Psoas muscle (tissue), 8 donors: ENCODE measurements around the gene EEF1A2. TPM values are rescaled to one million over a fixed set of nuclear protein-coding genes. Genes with fewer than 3 reads are reported as not detected.

ENCODE experiments used
- ATAC-seq, 4 donors: fragments of 200-7000 bp; cut with Tn5 transposase; one replicate each; pipeline ENCODE4 v1.9.1; 2020; ENCODE audit warnings: moderate library complexity in 3 of 4, mild to moderate bottlenecking in 2 of 4
- DNase-seq, 2 donors: peaks; one replicate each; pipeline ENCODE4 v3.0.0-alpha.2; 2020
- H3K27ac ChIP-seq: fragments of 200-600 bp; one replicate; pipeline ENCODE4 v1.8.0; 2022
- H3K27me3 ChIP-seq, 3 donors: fragments of 200-600 bp in 1 of 3; one replicate each; pipeline versions ENCODE4 v1.6.1 to v1.8.0; 2013 to 2022; ENCODE audit warnings: low read length in 2 of 3, mild to moderate bottlenecking in 2 of 3, moderate library complexity in 1 of 3; ENCODE audit not compliant: insufficient read depth in 3 of 3
- H3K36me3 ChIP-seq, 2 donors: fragments of 200-600 bp in 1 of 2; one replicate each; pipeline versions ENCODE4 v1.6.1 to v1.8.0; 2013 to 2022; ENCODE audit warnings: low read depth in 1 of 2, mild to moderate bottlenecking in 1 of 2, moderate library complexity in 1 of 2; ENCODE audit not compliant: insufficient read depth in 1 of 2
- H3K4me1 ChIP-seq: fragments of 200-600 bp; one replicate; pipeline ENCODE4 v1.8.0; 2022
- H3K4me3 ChIP-seq: fragments of 200-600 bp; one replicate; pipeline ENCODE4 v1.8.0; 2022; ENCODE audit warnings: mild to moderate bottlenecking
- H3K9me3 ChIP-seq: fragments of 200-600 bp; one replicate; pipeline ENCODE4 v1.8.0; 2022
- WGBS, 3 donors: extraction: QIAGEN DNeasy Blood & Tissue Kit; methylation state at CpG; one replicate each; pipeline versions ENCODE4 v1.1.6 to v1.1.7; 2013; 5-methylcytosine and 5-hydroxymethylcytosine counted together
- intact Hi-C, 2 donors: fragments of 100-400 bp; cut with DNase I; formaldehyde crosslinking; loops; one replicate each; pipeline versions ENCODE4 v1.11.0 to v1.14.2; 2022
- polyA plus RNA-seq, 3 donors: library from polyadenylated mRNA; stranded (reverse); fragments of 200-250 nt; gene quantifications; one replicate each; pipeline ENCODE4 v1.2.3, GENCODE V29; 2013
- total RNA-seq, 4 donors: library from RNA; stranded (reverse); fragmentation: NEBNext Ultra II Directional in 2 of 4; extraction: Animal tissue kit (Norgen Biotek cat#: 25700) in 2 of 4; gene quantifications; one replicate each; pipeline versions ENCODE4 v1.2.1 to v1.2.4, GENCODE V29; 2021 to 2023
- TF ChIP-seq, protein P1 (sequence below): fragments of 200-600 bp; IDR thresholded peaks from one replicate; pipeline ENCODE4 v1.8.0; 2022; ENCODE audit warnings: antibody characterized with exemption
- donor health status: healthy with polysubstance abuse.
- donor health status: DM: no; HTN: no; CAD: no; lungs with moderate emphysema.
- donor health status: Bipolar disorder and iron deficiency.
- donor health status: healthy.
- donor health status: DM: yes; HTN: yes; CAD: no.
- donor health status: DM: no; HTN: no; CAD: no.
- donor health status: DM: no; HTN: no; CAD: no.
- donor health status: DM: yes; HTN: yes; CAD: no.

The EEF1A2 gene
- total and polyA plus RNA-seq, 7 donors, result 952 to 2,126 (median 1,898) TPM

DNA sequence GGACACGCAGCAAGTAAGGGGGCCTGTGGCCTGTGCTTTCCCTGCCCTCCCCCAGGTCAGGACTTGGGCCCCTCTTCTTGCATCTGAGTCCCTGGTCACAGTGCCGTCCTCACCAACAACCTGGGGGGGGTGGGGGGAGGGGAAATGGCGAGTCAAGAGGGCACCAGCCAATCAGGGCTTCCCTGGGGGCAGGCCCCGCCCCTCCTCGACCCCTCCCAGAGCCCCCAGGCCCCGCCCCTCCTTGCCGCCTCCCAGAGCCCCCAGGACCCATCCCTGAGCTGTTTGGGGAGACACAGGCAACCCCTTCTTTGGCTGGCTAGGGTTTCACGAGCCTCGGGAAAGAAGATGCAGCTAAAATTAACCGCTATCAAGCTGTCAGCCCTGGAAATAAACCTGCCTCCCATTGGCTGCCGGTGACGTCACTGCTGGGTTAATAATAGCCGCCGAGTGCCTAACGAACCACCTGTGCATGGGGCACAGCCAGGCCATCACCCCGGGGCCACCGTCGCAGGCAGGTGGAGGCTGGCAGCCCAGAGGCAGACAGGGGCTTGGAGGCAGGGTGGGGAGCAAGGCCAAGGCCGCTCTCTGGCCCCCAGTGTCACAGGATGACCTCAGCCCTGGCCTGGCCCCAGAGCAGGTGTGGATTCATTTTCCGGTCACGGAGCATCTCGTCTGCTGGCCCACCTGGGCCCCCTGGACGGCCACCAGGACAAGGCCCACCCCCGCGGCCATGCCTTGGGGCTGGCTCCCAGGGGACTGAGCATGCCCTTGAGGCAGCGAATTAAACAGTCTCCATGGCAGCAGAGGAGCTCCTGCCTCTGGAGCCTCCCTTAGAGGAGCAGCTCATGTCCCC is 3.2 kb upstream of the EEF1A2 start:
- ATAC-seq, result peak; percentile 59 to 66 (median 65)
- Histone ChIP-seq H3K27me3 (peaks cover 0 to 2% (median 0%) of the 10 kb centered on the region in 3 donors), H3K27ac (peak overlapping the region; percentile 94), H3K36me3 (no peaks in the 10 kb centered on the region), H3K4me1 (peaks cover 30% of the 10 kb centered on the region), H3K4me3 (no peak overlapping the region), H3K9me3 (peaks cover 12% of the 10 kb centered on the region)
- DNase-seq, result peak; percentile 77 to 92
- WGBS, 3 donors, result 8 to 14% (median 8%) methylated on average over 22 to 26 of the region's 26 CpGs
- intact Hi-C loops, result no loop called here
- TF ChIP-seq, protein P1, sequence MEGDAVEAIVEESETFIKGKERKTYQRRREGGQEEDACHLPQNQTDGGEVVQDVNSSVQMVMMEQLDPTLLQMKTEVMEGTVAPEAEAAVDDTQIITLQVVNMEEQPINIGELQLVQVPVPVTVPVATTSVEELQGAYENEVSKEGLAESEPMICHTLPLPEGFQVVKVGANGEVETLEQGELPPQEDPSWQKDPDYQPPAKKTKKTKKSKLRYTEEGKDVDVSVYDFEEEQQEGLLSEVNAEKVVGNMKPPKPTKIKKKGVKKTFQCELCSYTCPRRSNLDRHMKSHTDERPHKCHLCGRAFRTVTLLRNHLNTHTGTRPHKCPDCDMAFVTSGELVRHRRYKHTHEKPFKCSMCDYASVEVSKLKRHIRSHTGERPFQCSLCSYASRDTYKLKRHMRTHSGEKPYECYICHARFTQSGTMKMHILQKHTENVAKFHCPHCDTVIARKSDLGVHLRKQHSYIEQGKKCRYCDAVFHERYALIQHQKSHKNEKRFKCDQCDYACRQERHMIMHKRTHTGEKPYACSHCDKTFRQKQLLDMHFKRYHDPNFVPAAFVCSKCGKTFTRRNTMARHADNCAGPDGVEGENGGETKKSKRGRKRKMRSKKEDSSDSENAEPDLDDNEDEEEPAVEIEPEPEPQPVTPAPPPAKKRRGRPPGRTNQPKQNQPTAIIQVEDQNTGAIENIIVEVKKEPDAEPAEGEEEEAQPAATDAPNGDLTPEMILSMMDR, result no peak

DNA sequence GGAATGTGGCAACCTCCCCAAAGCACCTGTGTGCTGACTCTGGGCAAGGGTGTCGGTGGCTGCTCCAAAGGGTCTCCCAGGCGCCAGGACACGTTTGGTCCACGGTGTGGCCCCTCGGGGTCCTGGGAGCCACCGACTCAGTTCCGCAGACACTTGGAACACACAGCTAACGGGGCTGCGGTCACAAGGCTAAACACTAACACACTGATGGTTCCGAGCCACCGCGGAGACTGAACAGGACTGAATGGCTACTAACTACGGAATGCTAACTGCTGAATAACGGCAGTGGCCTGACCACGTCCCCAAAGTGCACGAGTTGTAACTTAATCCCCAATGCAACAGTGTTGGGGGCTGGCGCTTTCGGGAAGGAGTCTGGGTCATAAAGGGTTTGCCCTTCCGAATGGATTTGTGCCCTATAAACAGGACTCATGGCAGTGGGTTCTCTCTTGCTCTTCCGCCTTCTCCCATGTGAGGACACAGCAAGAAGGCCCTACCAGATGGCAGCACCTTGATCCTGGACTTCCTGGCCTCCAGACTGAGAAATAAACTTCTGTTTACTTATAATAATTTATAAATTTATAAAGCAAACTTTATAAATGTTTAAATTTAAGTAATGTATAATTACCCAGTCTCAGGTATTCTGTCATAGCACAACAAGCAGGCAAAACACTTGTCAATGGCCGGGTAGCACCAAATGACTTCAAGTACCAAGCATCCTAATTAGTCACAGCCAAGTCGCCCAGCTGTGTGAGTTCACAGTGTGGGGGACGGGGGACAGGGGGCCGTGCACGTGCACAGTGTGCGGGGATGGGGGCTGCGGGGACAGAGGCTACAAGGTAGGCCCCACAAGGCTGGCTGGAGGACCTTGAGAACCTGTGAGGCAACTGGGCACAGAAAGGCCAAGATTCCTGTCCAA is 2.3 kb upstream of the EEF1A2 start:
- peaks cover 0 to 7% of the 10 kb centered on the region in 2 donors for H3K36me3 ChIP-seq
- TF ChIP-seq, protein P1, result no peak
- H3K27ac ChIP-seq, result peak overlapping the region; percentile 94
- peaks cover 12% of the 10 kb centered on the region for H3K9me3 ChIP-seq
- intact Hi-C loops, result no loop called here
- H3K27me3 ChIP-seq, result peaks cover 0 to 2% (median 0%) of the 10 kb centered on the region in 3 donors
- H3K4me3 ChIP-seq, result peak overlapping the region; percentile 75
- peaks cover 30% of the 10 kb centered on the region for H3K4me1 ChIP-seq
- ATAC-seq, result peak; percentile 10 to 25 (median 19)
- DNase-seq, result peak; percentile 36 to 61
- 29 to 43% (median 32%) methylated on average over 27 of the region's 27 CpGs for WGBS, 3 donors

DNA sequence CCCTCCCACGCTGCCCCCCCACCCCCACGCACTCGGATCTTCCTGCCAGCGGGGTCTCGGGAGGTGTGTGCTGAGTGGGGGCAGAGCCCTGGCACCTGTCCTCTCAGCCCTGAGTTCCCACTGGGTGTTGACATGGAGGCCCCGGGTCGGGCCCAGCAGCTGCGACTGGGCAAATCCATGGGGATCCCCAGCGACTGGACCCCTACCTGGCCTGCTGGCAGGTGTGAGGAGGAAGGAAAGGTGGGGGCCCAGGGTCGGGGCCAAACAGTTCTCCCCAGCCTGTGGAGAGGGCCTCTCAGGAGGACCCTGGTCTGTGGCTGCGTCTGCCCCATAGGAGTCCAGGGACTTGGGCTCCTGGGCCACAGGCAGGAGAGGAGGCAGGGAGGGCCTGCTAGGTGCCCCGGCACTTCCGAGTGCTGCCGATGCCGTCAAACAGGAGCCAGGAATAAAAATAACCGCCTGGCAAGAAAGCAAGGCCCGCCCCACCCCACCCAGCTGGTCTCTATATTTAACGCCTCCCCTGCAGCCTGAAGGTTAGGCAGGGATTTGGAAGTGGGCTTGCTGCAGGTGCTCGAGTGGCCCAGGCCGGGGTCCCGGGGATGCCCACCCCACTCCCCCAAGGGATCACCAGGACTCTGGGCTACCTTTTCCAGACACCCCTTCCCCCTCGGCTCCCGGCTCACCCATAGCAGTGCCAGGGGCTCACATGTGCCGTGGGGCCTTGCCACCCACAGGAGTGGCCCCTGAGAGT is 1.4 kb upstream of the EEF1A2 start:
- peaks cover 0 to 16% of the 10 kb centered on the region in 2 donors for H3K36me3 ChIP-seq
- intact Hi-C loops, result no loop called here
- DNase-seq, result peak in 1 of 2 donors; percentile 83
- peak overlapping the region; percentile 75 for H3K4me3 ChIP-seq
- H3K27me3 ChIP-seq, result peaks cover 0 to 2% (median 0%) of the 10 kb centered on the region in 3 donors
- 28 to 46% (median 31%) methylated on average over 23 to 24 of the region's 24 CpGs for WGBS, 3 donors
- TF ChIP-seq, protein P1, result no peak
- peak; percentile 32 to 60 (median 52) for ATAC-seq
- peak overlapping the region; percentile 94 for H3K27ac ChIP-seq
- peaks cover 8% of the 10 kb centered on the region for H3K9me3 ChIP-seq
- H3K4me1 ChIP-seq, result peaks cover 37% of the 10 kb centered on the region

DNA sequence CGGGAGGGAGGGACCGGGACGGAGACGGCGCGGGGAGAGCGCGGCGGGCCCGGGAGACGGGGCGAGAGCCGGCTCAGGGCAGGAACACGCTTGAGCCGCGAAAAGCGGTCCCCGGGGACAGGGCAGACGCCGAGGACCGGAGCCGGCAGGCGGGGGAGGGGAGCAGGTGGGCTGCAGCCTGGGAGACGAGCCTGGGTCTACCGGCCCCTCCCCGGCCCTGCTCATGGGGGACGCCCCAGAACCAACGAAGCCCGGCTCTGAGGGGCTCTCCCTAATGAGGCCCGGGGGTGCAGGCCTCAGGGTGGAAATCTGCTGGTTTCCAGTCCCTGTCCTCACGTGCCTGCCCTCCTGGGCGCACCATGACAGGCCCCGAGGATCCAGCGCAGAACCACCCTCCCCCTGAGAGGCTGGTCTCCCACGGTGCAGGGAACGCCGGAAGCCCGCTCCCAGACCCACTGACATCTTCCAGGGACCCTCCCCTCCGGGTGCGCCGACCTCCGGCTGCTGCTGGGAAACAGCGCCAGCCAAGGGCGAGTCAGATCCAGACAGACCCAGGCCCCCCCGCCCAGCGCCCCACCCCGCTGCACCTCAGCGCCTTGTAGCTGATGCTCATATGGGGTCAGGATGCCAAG is 571 bp upstream of the EEF1A2 start:
- Histone ChIP-seq H3K4me1 (peaks cover 46% of the 10 kb centered on the region), H3K27ac (peak overlapping the region; percentile 94), H3K4me3 (peak overlapping the region; percentile 75), H3K27me3 (peaks cover 0 to 2% (median 0%) of the 10 kb centered on the region in 3 donors), H3K9me3 (no peaks in the 10 kb centered on the region), H3K36me3 (peaks cover 0 to 24% of the 10 kb centered on the region in 2 donors)
- TF ChIP-seq, protein P1, result no peak
- intact Hi-C loops, result no loop called here
- DNase-seq (peak in 1 of 2 donors; percentile 64), ATAC-seq (peak in 1 of 4 donors; percentile 0)
- WGBS, 3 donors, result 8 to 29% (median 19%) methylated on average over 13 to 47 of the region's 48 CpGs
